B cell (primary cell): Measurements from ENCODE around the gene B3GLCT.
"Not testable (repeated sequence)": the region's sequence is repeated elsewhere in the genome, so short reads cannot be mapped to it uniquely, and the experiment has no call there.

Experiments used
- CTCF ChIP-seq: fragments of 200-600 bp; IDR thresholded peaks from one replicate; pipeline ENCODE4 v1.8.0; 2022; ENCODE audit warnings: antibody characterized with exemption, mild to moderate bottlenecking
- EZH2 ChIP-seq: IDR thresholded peaks from 2 replicates; pipeline ENCODE4 v1.6.1; 2012; ENCODE audit warnings: borderline replicate concordance, low read depth, mild to moderate bottlenecking, moderate library complexity, low read length; ENCODE audit not compliant: insufficient read depth, poor library complexity, severe bottlenecking

- not testable (repeated sequence) for TF ChIP-seq CTCF, EZH2
Observed at GRCh38 chr13:31177813-31178495, 21.8 kb upstream of the B3GLCT start.
